Neural progenitor cell (in vitro differentiated cells): ENCODE data around the gene BAZ2A. TPM values are rescaled to one million over a fixed set of nuclear protein-coding genes. Genes with fewer than 3 reads are reported as not detected.
A peak's percentile ranks its signal among the peaks of the same experiment; 100 is the strongest.

Experiments used
- DNase-seq: peaks from one replicate; pipeline ENCODE4 v3.0.0-alpha.2; 2016; ENCODE audit warnings: low spot score
- H2AFZ ChIP-seq: fragments of 200-600 bp; sonication (generic); replicated peaks from 2 replicates; pipeline ENCODE4 v1.6.1; 2016; ENCODE audit warnings: antibody characterized with exemption
- H3F3A ChIP-seq: fragments of 200-600 bp; sonication (generic); 2 replicates; pipeline ENCODE4 v1.6.1; 2016; ENCODE audit warnings: antibody characterized with exemption, low read depth
- H3K27ac ChIP-seq: fragments of 200-600 bp; sonication (generic); 2 replicates; pipeline ENCODE4 v1.5.1; 2016; ENCODE audit warnings: mild to moderate bottlenecking
- H3K27me3 ChIP-seq: fragments of 200-600 bp; sonication (generic); 2 replicates; pipeline ENCODE4 v1.6.1; 2016; ENCODE audit warnings: mild to moderate bottlenecking, moderate library complexity
- H3K36me3 ChIP-seq: fragments of 200-600 bp; sonication (generic); 2 replicates; pipeline ENCODE4 v1.5.1; 2016
- H3K4me1 ChIP-seq: fragments of 200-600 bp; sonication (generic); 2 replicates; pipeline ENCODE4 v1.6.1; 2016; ENCODE audit warnings: mixed run types
- H3K4me2 ChIP-seq: fragments of 200-600 bp; sonication (generic); 2 replicates; pipeline ENCODE4 v1.6.1; 2016
- H3K4me3 ChIP-seq: fragments of 200-600 bp; sonication (generic); 2 replicates; pipeline ENCODE4 v1.5.1; 2016
- H3K79me2 ChIP-seq: fragments of 200-600 bp; sonication (generic); 2 replicates; pipeline ENCODE4 v1.6.1; 2016; ENCODE audit warnings: low read depth
- H3K9ac ChIP-seq: fragments of 200-600 bp; sonication (generic); 2 replicates; pipeline ENCODE4 v1.6.1; 2016
- H3K9me3 ChIP-seq: fragments of 200-600 bp; sonication (generic); 2 replicates; pipeline ENCODE4 v1.5.1; 2016; ENCODE audit warnings: low read depth
- H4K20me1 ChIP-seq: fragments of 200-600 bp; sonication (generic); 2 replicates; pipeline ENCODE4 v1.6.1; 2016; ENCODE audit warnings: low read depth
- H3K27ac Mint-ChIP-seq: 3 replicates; pipeline ENCODE4 v1.8.0; 2021; ENCODE audit warnings: mixed read lengths
- H3K27me3 Mint-ChIP-seq: 2 replicates; pipeline ENCODE4 v1.8.0; 2022; ENCODE audit warnings: low read depth, mild to moderate bottlenecking, inconsistent platforms, moderate library complexity, mixed read lengths; ENCODE audit not compliant: insufficient read depth
- H3K36me3 Mint-ChIP-seq: 3 replicates; pipeline ENCODE4 v1.8.0; 2021; ENCODE audit warnings: mixed read lengths
- H3K4me1 Mint-ChIP-seq: 3 replicates; pipeline ENCODE4 v1.8.0; 2021; ENCODE audit warnings: mixed read lengths
- H3K4me3 Mint-ChIP-seq: 3 replicates; pipeline ENCODE4 v1.8.0; 2021; ENCODE audit warnings: mild to moderate bottlenecking, moderate library complexity, mixed read lengths
- H3K9me3 Mint-ChIP-seq: 3 replicates; pipeline ENCODE4 v1.8.0; 2020; ENCODE audit warnings: mixed read lengths
- EZH2 ChIP-seq: fragments of 200-600 bp; sonication (generic); IDR thresholded peaks from 2 replicates; pipeline ENCODE4 v1.6.1; 2017; ENCODE audit warnings: antibody characterized with exemption, mild to moderate bottlenecking, moderate library complexity
- EZH2phosphoT487 ChIP-seq: fragments of 200-600 bp; sonication (generic); IDR thresholded peaks from 2 replicates; pipeline ENCODE4 v1.6.1; 2017; ENCODE audit warnings: antibody characterized with exemption
- small RNA-seq: library from RNA; depleted of rRNA; stranded (forward); fragments of <200 nt; gene quantifications from one replicate; pipeline ENCODE3, GENCODE V24; 2015
- total RNA-seq: library from RNA; depleted of rRNA; stranded (reverse); fragments of >200 nt; gene quantifications from 2 replicates; pipeline ENCODE4 v1.2.3, GENCODE V29; 2015; ENCODE audit warnings: low replicate concordance
- TF ChIP-seq, protein P1 (sequence below): fragments of 200-600 bp; sonication (generic); IDR thresholded peaks from 2 replicates; pipeline ENCODE4 v1.5.1; 2017; ENCODE audit warnings: antibody characterized with exemption, mild to moderate bottlenecking

BAZ2A gene
- total RNA-seq, 1 donor from 2014 or later: 27.1 TPM

DNA sequence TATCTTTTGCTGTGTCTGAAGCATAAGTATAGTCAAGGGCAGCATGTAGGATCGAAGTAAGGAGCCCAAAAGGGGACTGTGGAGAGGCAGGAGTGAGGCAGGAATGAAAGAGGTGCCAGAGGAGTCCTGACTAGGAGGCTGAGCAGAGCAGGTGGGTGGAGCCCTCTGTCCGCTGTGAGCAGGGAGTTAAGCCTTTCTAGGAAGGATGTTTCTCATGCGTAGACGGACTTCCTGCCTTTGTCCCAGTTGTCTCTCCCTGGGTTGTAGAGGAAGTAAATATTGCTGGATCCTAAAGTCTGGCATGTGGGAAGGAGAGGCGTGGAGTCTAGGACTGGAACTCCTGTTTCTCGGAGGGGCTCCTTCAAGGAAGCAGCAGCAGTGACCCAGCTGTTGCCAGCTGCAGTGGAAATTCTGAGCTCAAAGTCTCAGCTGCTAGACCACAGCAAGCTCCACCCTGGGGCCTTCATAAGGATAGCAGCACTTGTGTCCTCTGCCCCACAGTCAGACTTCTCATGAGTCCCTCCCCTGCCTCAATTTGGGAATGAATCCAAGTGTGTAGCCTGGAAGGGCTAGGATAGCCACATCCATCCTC, 64.5 kb downstream of the BAZ2A start:
- Histone ChIP-seq H3K36me3 (no peaks in the 10 kb centered on the region), H3K4me1 (peaks cover 8% of the 10 kb centered on the region), H3K9ac (no peak overlapping the region), H2AFZ (peak overlapping the region; percentile 69), H4K20me1 (no peaks in the 10 kb centered on the region), H3K79me2 (no peaks in the 10 kb centered on the region), H3K4me3 (no peak overlapping the region), H3K27me3 (no peaks in the 10 kb centered on the region), H3F3A (peaks cover under 1% of the 10 kb centered on the region), H3K27ac (no peak overlapping the region), H3K9me3 (no peaks in the 10 kb centered on the region), H3K4me2 (peak overlapping the region; percentile 58)
- Mint-ChIP-seq H3K27me3 (peaks cover 4% of the 10 kb centered on the region), H3K36me3 (peaks cover 15% of the 10 kb centered on the region), H3K4me3 (no peak overlapping the region), H3K27ac (peak overlapping the region; percentile 58), H3K4me1 (peaks cover 9% of the 10 kb centered on the region), H3K9me3 (no peaks in the 10 kb centered on the region)
- peak; percentile 42 for DNase-seq
- TF ChIP-seq, protein P1, sequence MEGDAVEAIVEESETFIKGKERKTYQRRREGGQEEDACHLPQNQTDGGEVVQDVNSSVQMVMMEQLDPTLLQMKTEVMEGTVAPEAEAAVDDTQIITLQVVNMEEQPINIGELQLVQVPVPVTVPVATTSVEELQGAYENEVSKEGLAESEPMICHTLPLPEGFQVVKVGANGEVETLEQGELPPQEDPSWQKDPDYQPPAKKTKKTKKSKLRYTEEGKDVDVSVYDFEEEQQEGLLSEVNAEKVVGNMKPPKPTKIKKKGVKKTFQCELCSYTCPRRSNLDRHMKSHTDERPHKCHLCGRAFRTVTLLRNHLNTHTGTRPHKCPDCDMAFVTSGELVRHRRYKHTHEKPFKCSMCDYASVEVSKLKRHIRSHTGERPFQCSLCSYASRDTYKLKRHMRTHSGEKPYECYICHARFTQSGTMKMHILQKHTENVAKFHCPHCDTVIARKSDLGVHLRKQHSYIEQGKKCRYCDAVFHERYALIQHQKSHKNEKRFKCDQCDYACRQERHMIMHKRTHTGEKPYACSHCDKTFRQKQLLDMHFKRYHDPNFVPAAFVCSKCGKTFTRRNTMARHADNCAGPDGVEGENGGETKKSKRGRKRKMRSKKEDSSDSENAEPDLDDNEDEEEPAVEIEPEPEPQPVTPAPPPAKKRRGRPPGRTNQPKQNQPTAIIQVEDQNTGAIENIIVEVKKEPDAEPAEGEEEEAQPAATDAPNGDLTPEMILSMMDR: no peak
- TF ChIP-seq EZH2: no peak
- TF ChIP-seq EZH2phosphoT487: no peak

DNA sequence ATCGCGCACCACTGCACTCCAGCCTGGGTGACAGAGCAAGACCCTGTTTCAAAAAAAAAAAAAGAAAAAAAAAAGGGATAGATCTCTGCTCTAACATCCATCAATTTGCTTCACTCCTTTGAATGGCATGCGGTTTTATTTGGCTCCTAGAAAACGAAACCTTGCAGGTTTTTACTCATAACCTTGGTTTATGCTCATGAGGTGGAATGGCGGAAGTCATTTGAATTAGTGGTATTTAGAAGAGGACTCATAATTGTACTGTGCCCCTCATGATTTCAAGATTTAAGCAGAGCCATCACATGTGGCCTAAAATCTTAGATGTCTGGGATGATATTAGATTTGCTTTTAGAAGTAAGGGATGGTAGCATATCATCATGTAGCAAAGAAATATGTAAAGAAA, 79.1 kb downstream of the BAZ2A start:
- Histone ChIP-seq H3K9ac (no peak overlapping the region), H3F3A (no peaks in the 10 kb centered on the region), H4K20me1 (peaks cover 3% of the 10 kb centered on the region), H3K4me2 (no peak overlapping the region), H3K79me2 (no peaks in the 10 kb centered on the region), H2AFZ (no peak overlapping the region), H3K27me3 (no peaks in the 10 kb centered on the region), H3K36me3 (no peaks in the 10 kb centered on the region), H3K9me3 (no peaks in the 10 kb centered on the region), H3K4me1 (no peaks in the 10 kb centered on the region), H3K4me3 (no peak overlapping the region), H3K27ac (no peak overlapping the region)
- no peak for DNase-seq
- no peaks in the 10 kb centered on the region for H3K9me3 Mint-ChIP-seq
- H3K4me1 Mint-ChIP-seq: no peaks in the 10 kb centered on the region
- no peaks in the 10 kb centered on the region for H3K36me3 Mint-ChIP-seq
- TF ChIP-seq EZH2 (no peak), EZH2phosphoT487 (no peak)
- TF ChIP-seq, protein P1: no peak
- no peaks in the 10 kb centered on the region for H3K27me3 Mint-ChIP-seq
- H3K27ac Mint-ChIP-seq: no peak overlapping the region
- H3K4me3 Mint-ChIP-seq: no peak overlapping the region

DNA sequence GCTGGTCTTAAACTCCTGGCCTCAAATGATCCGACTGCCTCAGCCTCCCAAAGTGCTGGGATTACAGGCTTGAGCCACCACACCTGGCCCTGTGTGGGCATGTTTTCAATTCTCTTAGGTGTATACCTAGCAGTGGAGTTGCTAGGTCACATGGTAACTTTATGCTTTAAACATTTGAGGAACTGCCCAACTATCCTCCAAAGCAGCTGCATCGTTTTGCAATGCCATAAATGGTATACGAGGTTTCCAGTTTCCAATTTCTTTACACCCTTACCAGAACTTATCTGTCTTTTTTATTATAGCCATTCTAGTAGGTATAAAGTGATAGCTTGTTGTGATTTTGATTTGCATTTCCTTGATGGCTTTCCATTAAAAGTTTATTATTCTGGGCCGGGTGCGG, 83.4 kb downstream of the BAZ2A start:
- no peaks in the 10 kb centered on the region for H3K4me1 Mint-ChIP-seq
- no peak for DNase-seq
- Histone ChIP-seq H4K20me1 (peaks cover 3% of the 10 kb centered on the region), H3F3A (no peaks in the 10 kb centered on the region), H3K9ac (no peak overlapping the region), H3K27ac (no peak overlapping the region), H3K4me2 (no peak overlapping the region), H3K9me3 (no peaks in the 10 kb centered on the region), H2AFZ (no peak overlapping the region), H3K4me3 (no peak overlapping the region), H3K27me3 (no peaks in the 10 kb centered on the region), H3K36me3 (no peaks in the 10 kb centered on the region), H3K79me2 (no peaks in the 10 kb centered on the region), H3K4me1 (no peaks in the 10 kb centered on the region)
- TF ChIP-seq EZH2phosphoT487 (no peak), EZH2 (no peak)
- TF ChIP-seq, protein P1: no peak
- no peaks in the 10 kb centered on the region for H3K27me3 Mint-ChIP-seq
- no peak overlapping the region for H3K27ac Mint-ChIP-seq
- H3K36me3 Mint-ChIP-seq: no peaks in the 10 kb centered on the region
- no peak overlapping the region for H3K4me3 Mint-ChIP-seq
- H3K9me3 Mint-ChIP-seq: no peaks in the 10 kb centered on the region

Small RNAs within 50 kb of the gene (small RNA-seq; reads per million reads assigned to genes)
- gene RN7SL809P (not detected), gene RNU6-343P (not detected), gene SNORD59A (1,837 reads per million, percentile 99 among the genes with 10 or more reads in this experiment)

Other genes starting within 250 kb of the BAZ2A start
- 56.3 and 79.1 TPM in 2 replicates for gene TIMELESS, start 180.9 kb downstream of the BAZ2A start, total RNA-seq
- gene MIP, start 175.7 kb downstream of the BAZ2A start, total RNA-seq: 0.03 TPM in 1 of 2 replicates, not detected in the other
- gene SPRYD4, start 161.7 kb downstream of the BAZ2A start, total RNA-seq: 2.6 and 3.0 TPM in 2 replicates
- gene GLS2, start 142.2 kb downstream of the BAZ2A start, total RNA-seq: 2.3 and 2.9 TPM in 2 replicates
- gene RBMS2, start 108.5 kb downstream of the BAZ2A start, total RNA-seq: 12.9 and 13.1 TPM in 2 replicates
- gene ATP5F1B, start 15.7 kb upstream of the BAZ2A start, total RNA-seq: 558 and 609 TPM in 2 replicates
- 197 and 298 TPM in 2 replicates for gene PTGES3, start 58.0 kb upstream of the BAZ2A start, total RNA-seq
- gene NACA, start 95.0 kb upstream of the BAZ2A start, total RNA-seq: 1,855 and 2,450 TPM in 2 replicates
- 108 and 166 TPM in 2 replicates for gene PRIM1, start 122.0 kb upstream of the BAZ2A start, total RNA-seq
- gene HSD17B6, start 133.0 kb upstream of the BAZ2A start, total RNA-seq: 2.5 and 10.0 TPM in 2 replicates